Measurements from ENCODE around the gene ZFP69B. TPM values are rescaled to one million over a fixed set of nuclear protein-coding genes. Genes with fewer than 3 reads are reported as not detected.

The ZFP69B gene
- total RNA-seq, 1 experiment from 2014 or later, result 11.6 TPM

GRCh38 chr1:40450495-40451237 is 390 bp downstream of the ZFP69B start:
- intact Hi-C loops (cut with micrococcal nuclease; ENCODE audit: unreplicated experiment) (no loop called here), in situ Hi-C loops (cut with HindIII; ENCODE audit: low pct_unique_long_range_greater_than_20kb, low sequenced_read_pairs) (no loop called here)
- no peaks in the 10 kb centered on the region; the same call in 1 of the 2 replicates for H3K4me1 ChIP-seq (ENCODE audit: control insufficient read depth, insufficient read depth, low read length)
- ChIA-PET CTCF (interaction anchor here (0.5 kb wide), 1 partner anchor 77 kb away, joined by 3 read pairs; the partner anchor contains the start of gene SMAP2), POLR2A (no interaction called here)
- H3K4me3 ChIP-seq (ENCODE audit: low read depth in 2 of 2, low read length in 2 of 2), result peak overlapping the region; percentile 82 to 86
- peak; percentile 42 for DNase-seq (ENCODE audit: low read depth, low spot score)
- ATAC-seq, result peak; percentile 64
- no peaks in the 10 kb centered on the region; the same call in 1 of the 2 replicates for H3K36me3 ChIP-seq (ENCODE audit: control insufficient read depth, insufficient read depth, low read length)
- H3K27ac ChIP-seq (ENCODE audit: low read length), result peak overlapping the region; percentile 96
- peaks cover 38% of the 10 kb centered on the region; the same call in 1 of the 2 replicates for H3K9me3 ChIP-seq (ENCODE audit: control insufficient read depth, insufficient read depth, low read depth, low read length)
- no peaks in the 10 kb centered on the region for H3K27me3 ChIP-seq (ENCODE audit: control insufficient read depth, insufficient read depth, low read length)
- TF ChIP-seq POLR2AphosphoS5 (IDR thresholded peaks at IDR 0.05; ENCODE audit: low read depth, low read length), result no peak
- TF ChIP-seq SIN3A (IDR thresholded peaks at IDR 0.05; ENCODE audit: borderline replicate concordance, insufficient read depth, low read depth, low read length), result 0 out of 2 replicates have a peak, but pooled peaks have one; percentile 65
- TF ChIP-seq TCF7L2 (IDR thresholded peaks at IDR 0.05; ENCODE audit: low read depth, low read length), result no peak
- no peak for TF ChIP-seq CTCF (IDR thresholded peaks at IDR 0.05)
- no TSS peak for BruUV-seq (replicated peaks)

DNA sequence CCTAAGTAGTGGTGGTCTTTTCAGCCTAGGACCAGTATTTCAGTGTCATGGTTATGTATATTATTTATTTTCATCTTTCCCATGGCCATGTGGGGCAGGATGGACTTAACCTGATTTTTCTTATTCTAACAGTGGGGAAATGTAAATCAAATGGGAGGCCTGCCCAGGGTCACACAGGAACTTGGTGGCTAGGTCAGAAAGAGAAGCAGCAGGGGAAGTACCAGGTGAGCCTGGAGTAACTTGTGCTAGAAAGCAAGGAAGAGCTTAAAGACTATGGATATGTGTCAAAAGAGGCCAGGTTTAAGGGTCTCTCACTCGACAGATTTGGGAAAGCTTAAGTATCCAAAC is 936 bp downstream of the ZFP69B start:
- DNase-seq (ENCODE audit: low read depth, low spot score) (no peak), ATAC-seq (no peak)
- no peaks in the 10 kb centered on the region; the same call in 1 of the 2 replicates for H3K36me3 ChIP-seq (ENCODE audit: control insufficient read depth, insufficient read depth, low read length)
- H3K4me1 ChIP-seq (ENCODE audit: control insufficient read depth, insufficient read depth, low read length), result no peaks in the 10 kb centered on the region; the same call in 1 of the 2 replicates
- H3K4me3 ChIP-seq (ENCODE audit: low read depth in 2 of 2, low read length in 2 of 2), result peak overlapping the region; percentile 82 to 86
- in situ Hi-C loops (cut with HindIII; ENCODE audit: low pct_unique_long_range_greater_than_20kb, low sequenced_read_pairs), result no loop called here
- BruUV-seq (replicated peaks), result TSS peak; percentile 77
- peaks cover 33% of the 10 kb centered on the region; the same call in 1 of the 2 replicates for H3K9me3 ChIP-seq (ENCODE audit: control insufficient read depth, insufficient read depth, low read depth, low read length)
- TF ChIP-seq SIN3A (IDR thresholded peaks at IDR 0.05; ENCODE audit: borderline replicate concordance, insufficient read depth, low read depth, low read length), result 0 out of 2 replicates have a peak, but pooled peaks have one; percentile 9
- TF ChIP-seq TCF7L2 (IDR thresholded peaks at IDR 0.05; ENCODE audit: low read depth, low read length), result no peak
- POLR2A ChIA-PET, result interaction anchor here (0.6 to 0.8 kb wide), 2 partner anchors 302 to 306 kb away, joined by 3 to 6 read pairs; no protein-coding TSS in a partner anchor
- intact Hi-C loops (cut with micrococcal nuclease; ENCODE audit: unreplicated experiment), result no loop called here
- peak overlapping the region; percentile 96 for H3K27ac ChIP-seq (ENCODE audit: low read length)
- CTCF ChIA-PET, result no interaction called here
- no peaks in the 10 kb centered on the region for H3K27me3 ChIP-seq (ENCODE audit: control insufficient read depth, insufficient read depth, low read length)

GRCh38 chr1:40454873-40455272 is 4.6 kb downstream of the ZFP69B start:
- intact Hi-C loops (cut with micrococcal nuclease; ENCODE audit: unreplicated experiment) (no loop called here), in situ Hi-C loops (cut with HindIII; ENCODE audit: low pct_unique_long_range_greater_than_20kb, low sequenced_read_pairs) (no loop called here)
- Histone ChIP-seq H3K4me1 (ENCODE audit: control insufficient read depth, insufficient read depth, low read length) (no peaks in the 10 kb centered on the region), H3K27me3 (ENCODE audit: control insufficient read depth, insufficient read depth, low read length) (no peaks in the 10 kb centered on the region), H3K27ac (ENCODE audit: low read length) (no peak overlapping the region), H3K36me3 (ENCODE audit: control insufficient read depth, insufficient read depth, low read length) (peaks cover 5% of the 10 kb centered on the region), H3K9me3 (ENCODE audit: control insufficient read depth, insufficient read depth, low read depth, low read length) (peaks cover 56% of the 10 kb centered on the region), H3K4me3 (ENCODE audit: low read depth in 2 of 2, low read length in 2 of 2) (no peak overlapping the region)
- ATAC-seq (no peak), DNase-seq (ENCODE audit: low read depth, low spot score) (no peak)
- POLR2A ChIA-PET, result no interaction called here
- TF ChIP-seq REST (IDR thresholded peaks at IDR 0.05; ENCODE audit: insufficient read depth in 1 of 2, low read depth in 2 of 2, low read length in 1 of 2) (no peak), POLR2AphosphoS5 (IDR thresholded peaks at IDR 0.05; ENCODE audit: low read depth, low read length) (no peak), SIN3A (IDR thresholded peaks at IDR 0.05; ENCODE audit: borderline replicate concordance, insufficient read depth, low read depth, low read length) (no peak), CTCF (IDR thresholded peaks at IDR 0.05) (no peak), TCF7L2 (IDR thresholded peaks at IDR 0.05; ENCODE audit: low read depth, low read length) (no peak)
- no TSS peak for BruUV-seq (replicated peaks)
- CTCF ChIA-PET, result no interaction called here
